ENCODE measurements around the gene STK26. TPM values are rescaled to one million over a fixed set of nuclear protein-coding genes. Genes with fewer than 3 reads are reported as not detected.

STK26 gene
- total and polyA plus RNA-seq, 2 of the 13 experiments (the other 11 are each of a cell fraction or from before 2014, with no cell fraction given): 16.9 to 47.9 TPM

DNA sequence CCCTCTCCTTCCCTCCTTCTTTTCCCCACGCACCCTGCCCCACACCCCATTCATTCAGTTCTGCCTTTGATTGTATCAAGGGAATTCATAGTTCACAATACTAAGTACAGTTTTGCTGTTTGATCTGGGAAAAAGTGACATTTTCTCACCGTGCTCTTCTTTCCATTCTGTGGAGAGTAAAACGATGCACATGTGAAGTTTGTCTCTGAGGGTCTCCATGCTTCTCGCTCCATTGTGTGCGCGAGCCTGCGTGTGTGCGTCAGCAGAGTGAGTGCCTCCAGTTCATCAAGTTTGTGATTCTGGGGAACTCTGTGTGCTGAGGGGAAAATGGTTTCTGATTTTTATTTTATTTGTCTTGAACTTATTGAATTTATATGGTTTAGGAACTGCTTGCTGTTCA lies 1.9 kb downstream of the STK26 start:
- no TSS peak for BruUV-seq (replicated peaks)
- FAIRE-seq: no peak
- in situ Hi-C loops (cut with HindIII; ENCODE audit: extremely low pct_ligation_motif_present, low pct_unique_long_range_greater_than_20kb): no loop called here

DNA sequence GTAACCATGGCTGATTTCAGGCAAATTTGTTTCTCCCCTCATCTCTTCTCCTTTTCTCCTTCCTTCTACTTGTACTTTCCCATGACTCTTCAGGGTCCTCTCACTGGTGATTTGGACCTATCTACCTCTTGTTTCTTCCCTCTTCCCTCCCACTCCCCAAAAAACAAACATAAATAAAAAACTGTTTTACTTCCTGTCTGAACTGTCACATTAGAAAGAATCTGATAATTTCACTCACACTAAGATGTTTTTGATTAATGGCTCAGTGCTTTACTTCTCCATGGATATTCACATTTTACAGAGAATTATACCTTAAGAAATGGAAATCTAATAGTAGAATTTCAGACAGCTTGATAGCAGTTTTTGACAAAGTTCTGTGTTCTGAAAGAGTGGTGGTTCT lies 7.2 kb downstream of the STK26 start:
- CTCF ChIA-PET (ENCODE audit: low intra/inter-chr PET ratio, low total read pairs): no interaction called here
- H3K9me3 ChIP-seq (ENCODE audit: low read length): no peaks in the 10 kb centered on the region
- DNase-seq (ENCODE audit: low spot score): no peak
- no peaks in the 10 kb centered on the region for H3K36me3 ChIP-seq (replicated peaks in 1 of 2; ENCODE audit: control insufficient read depth in 1 of 2, insufficient read depth in 2 of 2, low read length in 2 of 2)
- H3K4me2 ChIP-seq (ENCODE audit: low read depth, low read length): no peak overlapping the region
- in situ Hi-C loops (cut with HindIII; ENCODE audit: extremely low pct_ligation_motif_present, low pct_unique_long_range_greater_than_20kb): no loop called here
- H3K9ac ChIP-seq (ENCODE audit: insufficient read depth, low read depth, low read length): no peak overlapping the region
- POLR2A ChIA-PET: no interaction called here
- no peak for TF ChIP-seq SOX6 (IDR thresholded peaks at IDR 0.05)
- TF ChIP-seq SOX6 (CRISPR knock-in tag; IDR thresholded peaks at IDR 0.05): no peak
- no TSS peak for BruUV-seq (replicated peaks)
- H3K79me2 ChIP-seq (ENCODE audit: insufficient read depth, low read length): peaks cover 76% of the 10 kb centered on the region
- no peaks in the 10 kb centered on the region for H4K20me1 ChIP-seq (ENCODE audit: insufficient read depth, low read length)
- ATAC-seq: no peak
- H2AFZ ChIP-seq (ENCODE audit: low read length): no peak overlapping the region
- peaks cover 83% of the 10 kb centered on the region for H3K4me1 ChIP-seq (ENCODE audit: insufficient read depth, low read length)
- H3K27me3 ChIP-seq (ENCODE audit: control insufficient read depth in 1 of 2, insufficient read depth in 2 of 2, low read length in 2 of 2): no peaks in the 10 kb centered on the region
- FAIRE-seq: no peak
- no peak overlapping the region for H3K4me3 ChIP-seq (replicated peaks in 1 of 3; ENCODE audit: insufficient read depth in 1 of 3, low read depth in 2 of 3, low read length in 3 of 3)
- H3K27ac ChIP-seq (ENCODE audit: extremely low read length, insufficient read depth, low read length): no peak overlapping the region
- intact Hi-C loops (cut with micrococcal nuclease; ENCODE audit: unreplicated experiment): no loop called here

More for the DNA sequence above, 1.9 kb downstream of the STK26 start:
- DNase-seq (ENCODE audit: low spot score) (peak; percentile 3), ATAC-seq (no peak)
- Histone ChIP-seq H3K4me1 (ENCODE audit: insufficient read depth, low read length) (peaks cover 46% of the 10 kb centered on the region), H3K27me3 (ENCODE audit: control insufficient read depth in 1 of 2, insufficient read depth in 2 of 2, low read length in 2 of 2) (no peaks in the 10 kb centered on the region), H2AFZ (ENCODE audit: low read length) (no peak overlapping the region), H3K4me2 (ENCODE audit: low read depth, low read length) (peak overlapping the region; percentile 96), H3K79me2 (ENCODE audit: insufficient read depth, low read length) (peaks cover 62% of the 10 kb centered on the region), H3K27ac (ENCODE audit: extremely low read length, insufficient read depth, low read length) (peak overlapping the region; percentile 43), H4K20me1 (ENCODE audit: insufficient read depth, low read length) (no peaks in the 10 kb centered on the region), H3K36me3 (replicated peaks in 1 of 2; ENCODE audit: control insufficient read depth in 1 of 2, insufficient read depth in 2 of 2, low read length in 2 of 2) (no peaks in the 10 kb centered on the region), H3K4me3 (replicated peaks in 1 of 3; ENCODE audit: insufficient read depth in 1 of 3, low read depth in 2 of 3, low read length in 3 of 3) (peak overlapping the region; percentile 74 to 85 (median 81)), H3K9ac (ENCODE audit: insufficient read depth, low read depth, low read length) (peak overlapping the region; percentile 67), H3K9me3 (ENCODE audit: low read length) (no peaks in the 10 kb centered on the region)
- TF ChIP-seq ZNF766 (CRISPR knock-in tag; IDR thresholded peaks at IDR 0.05; ENCODE audit: borderline replicate concordance) (no peak), ZKSCAN8 (CRISPR knock-in tag; IDR thresholded peaks at IDR 0.05; ENCODE audit: borderline replicate concordance) (no peak), MED13 (CRISPR knock-in tag; IDR thresholded peaks at IDR 0.05) (no peak), TSC22D2 (CRISPR knock-in tag; IDR thresholded peaks at IDR 0.05; ENCODE audit: borderline replicate concordance) (no peak), FOXO1 (CRISPR knock-in tag; IDR thresholded peaks at IDR 0.05) (no peak), ZNF124 (CRISPR knock-in tag; IDR thresholded peaks at IDR 0.05) (no peak), ZNF749 (CRISPR knock-in tag; IDR thresholded peaks at IDR 0.05; ENCODE audit: borderline replicate concordance) (no peak), MED8 (CRISPR knock-in tag; IDR thresholded peaks at IDR 0.05; ENCODE audit: insufficient replicate concordance) (no peak)
- 12% methylated on average over 6 of the region's 8 CpGs for WGBS (ENCODE audit: low lambda C conversion rate)
- intact Hi-C loops (cut with micrococcal nuclease; ENCODE audit: unreplicated experiment): loop anchor here (10.0 kb wide), 1 partner anchor 190 kb away; the partner anchor contains the start of gene RAP2C
- ChIA-PET CTCF (ENCODE audit: low intra/inter-chr PET ratio, low total read pairs) (no interaction called here), POLR2A (interaction anchor here (2.5 kb wide), 1 partner anchor 8 kb away, joined by 15 read pairs; no protein-coding TSS in a partner anchor)
